ENCODE measurements around the gene DSCAML1.

DSCAML1 gene

GRCh38 chr11:117658809-117659208, 138.2 kb downstream of the DSCAML1 start:
- Histone ChIP-seq H3K27ac (no peak overlapping the region), H3K4me3 (no peak overlapping the region)

- no peak overlapping the region for H3K27ac ChIP-seq
- H3K4me3 ChIP-seq, result no peak overlapping the region
Measured at GRCh38 chr11:117657794-117658193, 139.2 kb downstream of the DSCAML1 start.

- H3K4me3 ChIP-seq, result no peak overlapping the region
- no peak overlapping the region for H3K27ac ChIP-seq
Measured at GRCh38 chr11:117654281-117655255, 142.4 kb downstream of the DSCAML1 start.

GRCh38 chr11:117652521-117652920, 144.5 kb downstream of the DSCAML1 start:
- H3K27ac ChIP-seq, result no peak overlapping the region
- H3K4me3 ChIP-seq, result no peak overlapping the region

- Histone ChIP-seq H3K27ac (no peak overlapping the region), H3K4me3 (no peak overlapping the region)
Measured at GRCh38 chr11:117649296-117650055, 147.5 kb downstream of the DSCAML1 start.

- no peak overlapping the region for H3K4me3 ChIP-seq
- no peak overlapping the region for H3K27ac ChIP-seq
Measured at GRCh38 chr11:117647872-117648271, 149.1 kb downstream of the DSCAML1 start.

GRCh38 chr11:117647207-117647606, 149.8 kb downstream of the DSCAML1 start:
- H3K27ac ChIP-seq, result no peak overlapping the region
- H3K4me3 ChIP-seq, result no peak overlapping the region

GRCh38 chr11:117646411-117646810, 150.6 kb downstream of the DSCAML1 start:
- Histone ChIP-seq H3K27ac (no peak overlapping the region), H3K4me3 (no peak overlapping the region)

- H3K27ac ChIP-seq, result no peak overlapping the region
Measured at GRCh38 chr11:117644403-117645155, 152.4 kb downstream of the DSCAML1 start.

GRCh38 chr11:117643606-117644300, 153.3 kb downstream of the DSCAML1 start:
- Histone ChIP-seq H3K4me3 (no peak overlapping the region), H3K27ac (no peak overlapping the region)

More at GRCh38 chr11:117644403-117645155, 152.4 kb downstream of the DSCAML1 start:
- H3K4me3 ChIP-seq, result no peak overlapping the region

- Histone ChIP-seq H3K27ac (no peak overlapping the region), H3K4me3 (no peak overlapping the region)
Measured at GRCh38 chr11:117642835-117643234, 154.2 kb downstream of the DSCAML1 start.

GRCh38 chr11:117642396-117642795, 154.6 kb downstream of the DSCAML1 start:
- Histone ChIP-seq H3K4me3 (no peak overlapping the region), H3K27ac (no peak overlapping the region)

GRCh38 chr11:117641008-117641915, 155.8 kb downstream of the DSCAML1 start:
- no peak overlapping the region for H3K27ac ChIP-seq
- H3K4me3 ChIP-seq, result no peak overlapping the region

GRCh38 chr11:117640041-117640440, 157.0 kb downstream of the DSCAML1 start:
- H3K27ac ChIP-seq, result no peak overlapping the region
- H3K4me3 ChIP-seq, result no peak overlapping the region

GRCh38 chr11:117639601-117640000, 157.4 kb downstream of the DSCAML1 start:
- H3K27ac ChIP-seq, result no peak overlapping the region
- no peak overlapping the region for H3K4me3 ChIP-seq

GRCh38 chr11:117638911-117639543, 158.0 kb downstream of the DSCAML1 start:
- Histone ChIP-seq H3K4me3 (no peak overlapping the region), H3K27ac (no peak overlapping the region)

- H3K27ac ChIP-seq, result no peak overlapping the region
- H3K4me3 ChIP-seq, result no peak overlapping the region
Measured at GRCh38 chr11:117634756-117635603, 162.0 kb downstream of the DSCAML1 start.
